Glomerular visceral epithelial cell (primary cell): Measurements from ENCODE around the gene CRELD2.

Experiments used
- DNase-seq: peaks from one replicate; pipeline ENCODE4 v3.0.0-alpha.2; 2016; ENCODE audit errors: extremely low spot score

The CRELD2 gene

GRCh38 chr22:49929994-49930575 is 11.7 kb downstream of the CRELD2 start:
- DNase-seq, result no peak

- peak; percentile 70 for DNase-seq
These were observed 12.4 kb downstream of the CRELD2 start for GRCh38 chr22:49930596-49931412.

GRCh38 chr22:49933236-49934159 is 15.1 kb downstream of the CRELD2 start:
- DNase-seq, result no peak

GRCh38 chr22:49934160-49934890 is 15.9 kb downstream of the CRELD2 start:
- DNase-seq, result peak; percentile 76

GRCh38 chr22:49934891-49935557 is 16.6 kb downstream of the CRELD2 start:
- DNase-seq, result peak; percentile 61

GRCh38 chr22:49935561-49935960 is 17.1 kb downstream of the CRELD2 start:
- peak; percentile 29 for DNase-seq

- peak; percentile 84 for DNase-seq
These were observed 17.9 kb downstream of the CRELD2 start for GRCh38 chr22:49936018-49936972.

GRCh38 chr22:49936973-49937757 is 18.7 kb downstream of the CRELD2 start:
- no peak for DNase-seq

- DNase-seq, result no peak
These were observed 19.5 kb downstream of the CRELD2 start for GRCh38 chr22:49937758-49938564.

- no peak for DNase-seq
These were observed 20.2 kb downstream of the CRELD2 start for GRCh38 chr22:49938565-49939136.

GRCh38 chr22:49941507-49942316 is 23.3 kb downstream of the CRELD2 start:
- DNase-seq, result no peak

GRCh38 chr22:49942565-49943404 is 24.4 kb downstream of the CRELD2 start:
- DNase-seq, result no peak

- no peak for DNase-seq
These were observed 25.0 kb downstream of the CRELD2 start for GRCh38 chr22:49943405-49943765.

GRCh38 chr22:49943771-49944398 is 25.5 kb downstream of the CRELD2 start:
- DNase-seq, result no peak

- no peak for DNase-seq
These were observed 26.0 kb downstream of the CRELD2 start for GRCh38 chr22:49944399-49944891.
